Melanocyte of skin (primary cell): Measurements from ENCODE around the gene RBPMS2. TPM values are rescaled to one million over a fixed set of nuclear protein-coding genes. Genes with fewer than 3 reads are reported as not detected.

Experiments used
- small RNA-seq, 2 donors: library from RNA; depleted of rRNA; stranded (forward); fragments of <200 nt; gene quantifications; one replicate each; pipeline ENCODE3, GENCODE V24; 2012
- total RNA-seq, 2 donors: library from RNA; depleted of rRNA; stranded (reverse); fragments of >200 nt; gene quantifications; 2 replicates each; pipeline ENCODE4 v1.2.3, GENCODE V29; 2012

The RBPMS2 gene
- under 1 TPM; under 0.01 to 0.34 TPM for total RNA-seq

DNA sequence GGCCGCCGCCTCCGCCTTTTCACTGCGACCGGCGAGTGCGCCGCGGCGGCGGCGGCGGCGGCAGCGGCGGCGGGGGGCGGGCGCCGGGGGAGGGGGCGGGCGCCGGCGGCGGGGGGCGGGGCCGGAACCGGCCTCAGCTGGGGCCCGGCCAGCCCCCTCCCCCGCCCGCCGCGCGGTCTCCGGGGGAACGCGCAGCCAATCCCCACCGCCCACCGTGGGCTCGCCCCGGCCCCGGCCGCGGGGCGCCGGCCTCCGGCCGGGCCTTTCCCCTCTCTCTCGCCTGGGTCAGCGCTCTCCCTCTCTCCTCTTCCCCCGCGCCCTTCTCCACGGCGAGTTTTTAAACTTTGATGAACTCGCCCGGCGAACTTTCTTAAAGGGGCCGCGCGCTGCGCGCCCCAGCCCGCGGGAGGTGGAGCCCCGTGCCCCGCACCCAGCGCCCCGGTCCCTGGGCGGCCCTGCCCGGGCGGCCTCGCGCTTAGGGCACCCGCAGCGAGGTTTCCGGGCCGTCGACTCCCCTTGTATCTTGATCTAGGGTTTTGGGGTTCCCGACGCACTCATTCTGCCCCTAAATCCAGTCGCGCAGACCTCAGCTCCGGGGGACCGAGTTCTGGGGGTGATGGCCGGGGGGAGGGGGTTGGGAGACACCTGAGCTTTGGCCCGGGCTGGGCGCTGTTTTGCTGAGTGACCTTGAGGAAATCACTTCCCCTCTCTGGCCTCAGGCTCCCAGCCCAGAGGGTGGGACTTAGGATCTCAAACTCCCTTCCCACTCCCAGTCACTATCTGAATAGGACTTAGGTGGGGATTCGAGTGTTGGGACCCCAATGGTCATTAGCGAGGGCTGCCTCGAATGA, at the start of gene RBPMS2:
TSS of gene RBPMS2 (minus strand) at position 39 of the 851 bp plus-strand sequence. CDS start 270 bp downstream, outside the sequence.

Small RNAs within 50 kb of the gene (small RNA-seq; reads per million reads assigned to genes)
- gene AC100830.2 (0 reads per million in 2 donors), gene MIR1272 (0 to 0.04 reads per million in 2 donors)

Other genes with a start within 250 kb of the RBPMS2 start
- 10 to 100 TPM; 11.0 to 11.7 TPM for gene PIF1, start 50.1 kb upstream of the RBPMS2 start, total RNA-seq
- gene PLEKHO2, start 66.3 kb upstream of the RBPMS2 start, total RNA-seq: 10 to 100 TPM; 49.2 to 58.3 TPM
- 1 to 10 TPM; 4.0 to 4.8 TPM for gene ANKDD1A, start 136.3 kb upstream of the RBPMS2 start, total RNA-seq
- 100 to 1,000 TPM in 1 of 2 donors, 10 to 100 TPM in 1; 98.4 to 104 TPM for gene SPG21, start 214.3 kb upstream of the RBPMS2 start, total RNA-seq